DND-41 (cell line): ENCODE measurements around the gene TMEM263.

Experiments
- EZH2 ChIP-seq: IDR thresholded peaks from 3 replicates; pipeline ENCODE4 v1.6.1; 2012; ENCODE audit warnings: borderline replicate concordance, low read depth, mild to moderate bottlenecking, moderate library complexity, low read length, inconsistent platforms; ENCODE audit not compliant: severe bottlenecking
- TF ChIP-seq, protein P1 (sequence below): IDR thresholded peaks from 2 replicates; pipeline ENCODE4 v1.5.1; 2012; ENCODE audit warnings: borderline replicate concordance, low read length, moderate library complexity, mild to moderate bottlenecking; ENCODE audit not compliant: poor library complexity, severe bottlenecking; ENCODE audit errors: extremely low read depth

DNA sequence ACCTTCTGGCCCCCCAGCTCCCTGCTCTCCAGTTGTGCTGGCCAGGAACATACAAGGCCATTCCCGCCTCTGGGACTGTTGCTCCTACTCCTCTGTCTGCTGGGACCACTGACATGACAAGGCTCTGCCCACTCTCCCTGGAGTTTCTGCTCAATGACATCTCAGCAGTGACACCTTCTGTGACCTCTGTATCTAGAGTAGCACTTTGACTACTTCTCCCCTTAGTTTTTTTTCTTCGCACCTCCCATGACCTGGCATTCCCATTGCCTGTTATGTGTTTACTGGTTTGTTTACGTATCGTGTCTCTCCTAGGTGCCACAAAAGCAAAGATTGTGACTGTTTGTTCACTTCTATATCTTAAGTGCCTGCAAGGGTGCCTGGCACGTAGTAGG, 40.1 kb upstream of the TMEM263 start:
- TF ChIP-seq, protein P1, sequence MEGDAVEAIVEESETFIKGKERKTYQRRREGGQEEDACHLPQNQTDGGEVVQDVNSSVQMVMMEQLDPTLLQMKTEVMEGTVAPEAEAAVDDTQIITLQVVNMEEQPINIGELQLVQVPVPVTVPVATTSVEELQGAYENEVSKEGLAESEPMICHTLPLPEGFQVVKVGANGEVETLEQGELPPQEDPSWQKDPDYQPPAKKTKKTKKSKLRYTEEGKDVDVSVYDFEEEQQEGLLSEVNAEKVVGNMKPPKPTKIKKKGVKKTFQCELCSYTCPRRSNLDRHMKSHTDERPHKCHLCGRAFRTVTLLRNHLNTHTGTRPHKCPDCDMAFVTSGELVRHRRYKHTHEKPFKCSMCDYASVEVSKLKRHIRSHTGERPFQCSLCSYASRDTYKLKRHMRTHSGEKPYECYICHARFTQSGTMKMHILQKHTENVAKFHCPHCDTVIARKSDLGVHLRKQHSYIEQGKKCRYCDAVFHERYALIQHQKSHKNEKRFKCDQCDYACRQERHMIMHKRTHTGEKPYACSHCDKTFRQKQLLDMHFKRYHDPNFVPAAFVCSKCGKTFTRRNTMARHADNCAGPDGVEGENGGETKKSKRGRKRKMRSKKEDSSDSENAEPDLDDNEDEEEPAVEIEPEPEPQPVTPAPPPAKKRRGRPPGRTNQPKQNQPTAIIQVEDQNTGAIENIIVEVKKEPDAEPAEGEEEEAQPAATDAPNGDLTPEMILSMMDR: no peak
- no peak for TF ChIP-seq EZH2
